HepG2 (cell line): ENCODE measurements around the gene CCDC148. TPM values are rescaled to one million over a fixed set of nuclear protein-coding genes. Genes with fewer than 3 reads are reported as not detected.
A peak's percentile ranks its signal among the peaks of the same experiment; 100 is the strongest.

ENCODE experiments used
- E2F2 ChIP-seq: sonication (generic); formaldehyde crosslinking; IDR thresholded peaks from 2 replicates; pipeline ENCODE4 v1.4.0; 2020; ENCODE audit warnings: missing genetic modification reagents, borderline replicate concordance
- FOXK1 ChIP-seq: sonication (generic); formaldehyde crosslinking; IDR thresholded peaks from 2 replicates; pipeline ENCODE4 v1.4.0; 2020; ENCODE audit warnings: low read depth, missing genetic modification reagents, borderline replicate concordance
- FOXK2 ChIP-seq: fragments of 450-650 bp; IDR thresholded peaks from 2 replicates; pipeline ENCODE4 v1.6.1; 2016
- GLI4 ChIP-seq: sonication (generic); formaldehyde crosslinking; IDR thresholded peaks from 2 replicates; pipeline ENCODE4 v1.5.1; 2020; ENCODE audit warnings: missing genetic modification reagents, mild to moderate bottlenecking, moderate library complexity, borderline replicate concordance
- HOMEZ ChIP-seq: IDR thresholded peaks from 2 replicates; pipeline ENCODE4 v1.6.1; 2016; ENCODE audit warnings: low read depth
- KLF15 ChIP-seq: sonication (generic); formaldehyde crosslinking; IDR thresholded peaks from 2 replicates; pipeline ENCODE4 v1.8.1; 2023; ENCODE audit warnings: borderline replicate concordance, mild to moderate bottlenecking, inconsistent platforms, missing genetic modification reagents, mixed read lengths
- MEIS1 ChIP-seq: sonication (generic); formaldehyde crosslinking; IDR thresholded peaks from 2 replicates; pipeline ENCODE4 v1.9.0; 2021; ENCODE audit warnings: mild to moderate bottlenecking, missing genetic modification reagents, moderate library complexity, borderline replicate concordance
- MTF2 ChIP-seq: sonication (generic); formaldehyde crosslinking; IDR thresholded peaks from 2 replicates; pipeline ENCODE4 v1.5.0; 2020; ENCODE audit warnings: missing genetic modification reagents, borderline replicate concordance
- NCOA2 ChIP-seq: sonication (generic); formaldehyde crosslinking; IDR thresholded peaks from 2 replicates; pipeline ENCODE4 v1.8.0; 2022; ENCODE audit warnings: inconsistent platforms
- PTBP1 ChIP-seq: fragments of 200-400 bp; formaldehyde crosslinking; IDR thresholded peaks from 2 replicates; pipeline ENCODE4 v1.6.1; 2018; ENCODE audit warnings: low read length, low read depth; ENCODE audit not compliant: poor library complexity, severe bottlenecking
- RXRB ChIP-seq: IDR thresholded peaks from 2 replicates; pipeline ENCODE4 v1.6.1; 2016; ENCODE audit warnings: borderline replicate concordance, missing genetic modification reagents, missing compliant biosample characterization
- SETDB1 ChIP-seq: sonication (generic); formaldehyde crosslinking; IDR thresholded peaks from 2 replicates; pipeline ENCODE4 v1.5.1; 2020; ENCODE audit warnings: missing genetic modification reagents, mild to moderate bottlenecking, borderline replicate concordance
- ZEB1 ChIP-seq: IDR thresholded peaks from 2 replicates; pipeline ENCODE4 v1.6.1; 2012; ENCODE audit warnings: mild to moderate bottlenecking, low read depth, inconsistent platforms; ENCODE audit not compliant: insufficient replicate concordance
- ZNF33A ChIP-seq: sonication (generic); formaldehyde crosslinking; IDR thresholded peaks from 2 replicates; pipeline ENCODE4 v1.5.1; 2020; ENCODE audit warnings: missing genetic modification reagents, mild to moderate bottlenecking, moderate library complexity, borderline replicate concordance
- ZNF570 ChIP-seq: sonication (generic); formaldehyde crosslinking; IDR thresholded peaks from 2 replicates; pipeline ENCODE4 v1.4.0; 2020; ENCODE audit warnings: mild to moderate bottlenecking, missing genetic modification reagents, borderline replicate concordance
- ZNF761 ChIP-seq: sonication (generic); formaldehyde crosslinking; conservative IDR thresholded peaks from 2 replicates; pipeline ENCODE4 v1.4.0; 2020; ENCODE audit warnings: mild to moderate bottlenecking, missing genetic modification reagents
- ZNF776 ChIP-seq: sonication (generic); formaldehyde crosslinking; IDR thresholded peaks from 2 replicates; pipeline ENCODE4 v1.4.0; 2020; ENCODE audit warnings: mild to moderate bottlenecking, missing genetic modification reagents
- ZSCAN25 ChIP-seq: sonication (generic); formaldehyde crosslinking; IDR thresholded peaks from 2 replicates; pipeline ENCODE4 v1.8.0; 2022; ENCODE audit warnings: mild to moderate bottlenecking, missing genetic modification reagents
- polyA plus RNA-seq, 8 experiments: library from polyadenylated mRNA; depleted of rRNA in 3 of 8; stranded (reverse) in 7 of 8; unstranded in 1 of 8; fragments of >200 nt; fragmentation: Illumina TruSeq in 4 of 8; extraction: Trizol in 4 of 8; gene quantifications; 2 replicates each; pipeline versions ENCODE4 v1.2.1 to v1.2.3, GENCODE V29; 2011 to 2016; ENCODE audit warnings: low read depth in 4 of 8, missing spikeins in 1 of 8, mixed read lengths in 1 of 8; ENCODE audit not compliant: insufficient read depth in 1 of 8
- total RNA-seq, 5 experiments: library from RNA; depleted of rRNA; stranded (reverse); fragments of >200 nt; fragmentation: Illumina TruSeq; extraction: Trizol; gene quantifications; 2 replicates each; pipeline ENCODE4 v1.2.3, GENCODE V29; 2016; ENCODE audit warnings: low read depth in 1 of 5
- TF ChIP-seq, protein P1 (sequence below): sonication (generic); formaldehyde crosslinking; IDR thresholded peaks from 2 replicates; pipeline ENCODE4 v1.9.0; 2021; ENCODE audit warnings: missing genetic modification reagents, mild to moderate bottlenecking, borderline replicate concordance
- TF ChIP-seq, protein P2 (sequence below): sonication (generic); formaldehyde crosslinking; IDR thresholded peaks from 2 replicates; pipeline ENCODE4 v1.5.1; 2020; ENCODE audit warnings: mild to moderate bottlenecking, missing genetic modification reagents, moderate library complexity
- TF ChIP-seq, protein P3 (sequence below): sonication (generic); formaldehyde crosslinking; IDR thresholded peaks from 2 replicates; pipeline ENCODE4 v1.5.0; 2020; ENCODE audit warnings: mild to moderate bottlenecking, missing genetic modification reagents

Gene CCDC148
- total and polyA plus RNA-seq, 2 of the 13 experiments (the other 11 are each of a cell fraction or from before 2014, with no cell fraction given): 0.30 to 0.49 TPM

DNA sequence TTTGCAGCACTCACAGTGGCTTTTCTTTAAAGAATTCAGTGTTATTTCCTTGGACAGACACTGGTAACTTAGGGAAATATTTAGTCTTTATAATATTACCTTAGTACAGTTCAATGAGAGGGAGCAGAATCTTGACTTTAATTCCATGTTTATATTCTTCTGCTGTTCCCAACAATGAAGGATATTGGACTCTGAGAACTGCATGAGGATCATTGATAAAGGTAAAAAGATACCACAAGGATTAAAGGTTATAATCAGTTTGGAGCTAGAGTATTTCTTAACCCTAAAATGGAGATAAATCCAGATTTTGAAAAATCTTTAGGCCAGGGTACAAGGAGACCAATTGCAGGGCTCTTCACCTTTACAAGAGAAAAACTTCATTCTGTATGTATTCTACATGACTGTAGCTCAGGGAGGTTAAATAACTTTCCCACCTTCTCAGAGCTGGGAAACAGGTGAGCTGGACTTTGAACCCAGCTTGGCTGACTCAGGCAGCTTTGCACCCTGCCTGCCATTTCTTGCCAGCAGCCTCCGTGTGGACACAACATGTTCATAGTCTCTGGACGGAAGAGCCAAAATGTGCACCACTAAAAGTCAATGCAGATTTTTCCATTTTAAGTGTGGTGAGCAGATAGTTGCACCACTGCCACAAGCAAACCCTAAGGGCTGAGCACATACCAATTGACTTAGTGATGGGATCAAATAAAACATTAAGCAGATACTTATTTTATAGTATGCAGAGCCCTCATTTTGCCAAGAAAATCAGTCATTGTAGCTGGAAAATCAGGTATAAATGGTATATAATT lies 328.2 kb downstream of the CCDC148 start (continued):
- TF ChIP-seq HOMEZ (CRISPR knock-in tag) (peak; percentile 93; the same call in 1 of the 2 replicates), KLF15 (no peak), RXRB (CRISPR knock-in tag) (peak; percentile 80), MTF2 (CRISPR knock-in tag) (no peak), ZNF776 (CRISPR knock-in tag) (no peak), ZEB1 (peak; percentile 99), ZNF33A (CRISPR knock-in tag) (no peak), NCOA2 (CRISPR knock-in tag) (peak; percentile 76; the same call in 1 of the 2 replicates), GLI4 (CRISPR knock-in tag) (no peak), SETDB1 (CRISPR knock-in tag) (no peak), ZNF570 (CRISPR knock-in tag) (no peak), FOXK1 (peak; percentile 74), MEIS1 (CRISPR knock-in tag) (0 out of 2 replicates have a peak, but pooled peaks have one; percentile 31), E2F2 (CRISPR knock-in tag) (no peak), FOXK2 (no peak), PTBP1 (no peak), ZNF761 (no peak), ZSCAN25 (CRISPR knock-in tag) (no peak)
- TF ChIP-seq, protein P1, sequence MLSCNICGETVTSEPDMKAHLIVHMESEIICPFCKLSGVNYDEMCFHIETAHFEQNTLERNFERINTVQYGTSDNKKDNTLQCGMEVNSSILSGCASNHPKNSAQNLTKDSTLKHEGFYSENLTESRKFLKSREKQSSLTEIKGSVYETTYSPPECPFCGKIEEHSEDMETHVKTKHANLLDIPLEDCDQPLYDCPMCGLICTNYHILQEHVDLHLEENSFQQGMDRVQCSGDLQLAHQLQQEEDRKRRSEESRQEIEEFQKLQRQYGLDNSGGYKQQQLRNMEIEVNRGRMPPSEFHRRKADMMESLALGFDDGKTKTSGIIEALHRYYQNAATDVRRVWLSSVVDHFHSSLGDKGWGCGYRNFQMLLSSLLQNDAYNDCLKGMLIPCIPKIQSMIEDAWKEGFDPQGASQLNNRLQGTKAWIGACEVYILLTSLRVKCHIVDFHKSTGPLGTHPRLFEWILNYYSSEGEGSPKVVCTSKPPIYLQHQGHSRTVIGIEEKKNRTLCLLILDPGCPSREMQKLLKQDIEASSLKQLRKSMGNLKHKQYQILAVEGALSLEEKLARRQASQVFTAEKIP: no peak
- TF ChIP-seq, protein P2, sequence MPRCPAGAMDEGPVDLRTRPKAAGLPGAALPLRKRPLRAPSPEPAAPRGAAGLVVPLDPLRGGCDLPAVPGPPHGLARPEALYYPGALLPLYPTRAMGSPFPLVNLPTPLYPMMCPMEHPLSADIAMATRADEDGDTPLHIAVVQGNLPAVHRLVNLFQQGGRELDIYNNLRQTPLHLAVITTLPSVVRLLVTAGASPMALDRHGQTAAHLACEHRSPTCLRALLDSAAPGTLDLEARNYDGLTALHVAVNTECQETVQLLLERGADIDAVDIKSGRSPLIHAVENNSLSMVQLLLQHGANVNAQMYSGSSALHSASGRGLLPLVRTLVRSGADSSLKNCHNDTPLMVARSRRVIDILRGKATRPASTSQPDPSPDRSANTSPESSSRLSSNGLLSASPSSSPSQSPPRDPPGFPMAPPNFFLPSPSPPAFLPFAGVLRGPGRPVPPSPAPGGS (CRISPR knock-in tag): no peak
- TF ChIP-seq, protein P3, sequence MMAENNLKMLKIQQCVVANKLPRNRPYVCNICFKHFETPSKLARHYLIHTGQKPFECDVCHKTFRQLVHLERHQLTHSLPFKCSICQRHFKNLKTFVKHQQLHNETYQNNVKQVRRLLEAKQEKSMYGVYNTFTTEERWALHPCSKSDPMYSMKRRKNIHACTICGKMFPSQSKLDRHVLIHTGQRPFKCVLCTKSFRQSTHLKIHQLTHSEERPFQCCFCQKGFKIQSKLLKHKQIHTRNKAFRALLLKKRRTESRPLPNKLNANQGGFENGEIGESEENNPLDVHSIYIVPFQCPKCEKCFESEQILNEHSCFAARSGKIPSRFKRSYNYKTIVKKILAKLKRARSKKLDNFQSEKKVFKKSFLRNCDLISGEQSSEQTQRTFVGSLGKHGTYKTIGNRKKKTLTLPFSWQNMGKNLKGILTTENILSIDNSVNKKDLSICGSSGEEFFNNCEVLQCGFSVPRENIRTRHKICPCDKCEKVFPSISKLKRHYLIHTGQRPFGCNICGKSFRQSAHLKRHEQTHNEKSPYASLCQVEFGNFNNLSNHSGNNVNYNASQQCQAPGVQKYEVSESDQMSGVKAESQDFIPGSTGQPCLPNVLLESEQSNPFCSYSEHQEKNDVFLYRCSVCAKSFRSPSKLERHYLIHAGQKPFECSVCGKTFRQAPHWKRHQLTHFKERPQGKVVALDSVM (CRISPR knock-in tag): no peak
